ENCODE data around the gene AMY1C. TPM values are rescaled to one million over a fixed set of nuclear protein-coding genes. Genes with fewer than 3 reads are reported as not detected.
"Not testable (repeated sequence)": the region's sequence is repeated elsewhere in the genome, so short reads cannot be mapped to it uniquely, and the experiment has no call there.

AMY1C gene
- total RNA-seq (2021; fragmentation: NEBNext Ultra II Directional; extraction: Animal tissue kit (Norgen Biotek cat#: 25700)): not detected in 2 replicates
- polyA plus RNA-seq (2011; rRNA removed): not detected in 2 replicates
- not detected for polyA plus RNA-seq (2011; cell fraction: cytosol; rRNA removed)
- polyA plus RNA-seq (2011; cell fraction: nucleus; rRNA removed): not detected
- polyA plus RNA-seq (2012, experiment 1 of 2): not detected in 4 replicates
- not detected for polyA plus RNA-seq (2012, experiment 2 of 2)
- polyA plus RNA-seq (2013, experiment 1 of 2): not detected
- not detected for polyA plus RNA-seq (2013, experiment 2 of 2)
- not detected in 2 replicates for polyA minus RNA-seq (2011; rRNA and poly(A)+ RNA removed)
- not detected for polyA minus RNA-seq (2011; cell fraction: cytosol; rRNA and poly(A)+ RNA removed)
- polyA minus RNA-seq (2011; cell fraction: nucleus; rRNA and poly(A)+ RNA removed): not detected
- long read RNA-seq, experiment 1: 0 reads
- long read RNA-seq, experiment 2: 0 reads

GRCh38 chr1:103749598-103749997 is at the start of gene AMY1C:
Gene AMY1C, plus strand, starts transcription at chr1:103749898. Its CDS starts 572 bp downstream, at chr1:103750470.
- H3K14ac ChIP-seq (ENCODE audit: insufficient read length); H3K27me3 ChIP-seq (replicated peaks in 1 of 4; ENCODE audit: control insufficient read depth in 3 of 4, extremely low read depth in 1 of 4, insufficient read depth in 3 of 4, low read length in 3 of 4); CTCF ChIA-PET (ENCODE audit: partially characterized antibody); H3K27ac ChIP-seq (ENCODE audit: low read depth, low read length); H2BK120ac ChIP-seq (replicated peaks; ENCODE audit: low read depth, low read length); H2BK15ac ChIP-seq (ENCODE audit: low read length); H3K4me1 ChIP-seq (replicated peaks in 1 of 4; ENCODE audit: control insufficient read depth in 3 of 4, insufficient read depth in 4 of 4, low read length in 3 of 4); H3K23me2 ChIP-seq (ENCODE audit: low read depth, low read length); H3K4me2 ChIP-seq (ENCODE audit: insufficient read depth in 1 of 2, low read depth in 2 of 2, low read length in 2 of 2); H3K18ac ChIP-seq (ENCODE audit: extremely low read depth, low read length); H3K23ac ChIP-seq (ENCODE audit: insufficient read length); H3K79me2 ChIP-seq (ENCODE audit: control insufficient read depth in 1 of 2, insufficient read depth in 2 of 2, low read length in 2 of 2); H3K56ac ChIP-seq (replicated peaks; ENCODE audit: insufficient read length, low read depth, low read length); FAIRE-seq; DNase-seq (ENCODE audit: low read depth in 1 of 2, low spot score in 2 of 2); H4K5ac ChIP-seq (ENCODE audit: insufficient read length, low read depth, low read length); H2AK5ac ChIP-seq (ENCODE audit: low read depth, low read length); H4K91ac ChIP-seq (replicated peaks; ENCODE audit: insufficient read length, low read length); H2BK20ac ChIP-seq (ENCODE audit: low read length); POLR2A ChIA-PET (ENCODE audit: partially characterized antibody); H3K9me3 ChIP-seq (ENCODE audit: insufficient read depth in 2 of 2, low read depth in 1 of 2, low read length in 1 of 2); H3K9ac ChIP-seq (replicated peaks in 1 of 4; ENCODE audit: extremely low read depth in 1 of 4, low read depth in 3 of 4, low read length in 3 of 4); H3K4me3 ChIP-seq (ENCODE audit: extremely low read depth in 1 of 4, insufficient read depth in 2 of 4, low read depth in 3 of 4, low read length in 4 of 4); H4K20me1 ChIP-seq (replicated peaks in 1 of 2; ENCODE audit: control insufficient read depth in 1 of 2, insufficient read depth in 2 of 2, low read length in 2 of 2); H2BK5ac ChIP-seq (ENCODE audit: low read depth, low read length); H3K79me1 ChIP-seq (ENCODE audit: low read depth, low read length); H3K4ac ChIP-seq (replicated peaks; ENCODE audit: insufficient read length, low read depth, low read length); H2BK12ac ChIP-seq (ENCODE audit: low read depth, low read length); H2AFZ ChIP-seq (ENCODE audit: low read length); H3K36me3 ChIP-seq (ENCODE audit: control insufficient read depth in 2 of 4, insufficient read depth in 4 of 4, low read length in 3 of 4); H4K8ac ChIP-seq (ENCODE audit: extremely low read depth, insufficient read depth, low read length): not testable (repeated sequence)
- no CpG with 5 or more reads among the region's 5 CpGs for WGBS, 2 experiments (ENCODE audit: extremely low coverage in 1 of 2, insufficient coverage in 1 of 2, insufficient read length in 1 of 2, insufficient replicate concordance in 2 of 2, low coverage in 1 of 2, low lambda C conversion rate in 2 of 2, missing lambda C conversion rate in 1 of 2)

GRCh38 chr1:103700669-103701068 is 49.0 kb upstream of the AMY1C start:
- H4K5ac ChIP-seq (ENCODE audit: insufficient read length, low read depth, low read length); H4K20me1 ChIP-seq (replicated peaks in 1 of 2; ENCODE audit: control insufficient read depth in 1 of 2, insufficient read depth in 2 of 2, low read length in 2 of 2); H3K23ac ChIP-seq (ENCODE audit: insufficient read length); H4K8ac ChIP-seq (ENCODE audit: extremely low read depth, insufficient read depth, low read length); H3K27me3 ChIP-seq (replicated peaks in 1 of 4; ENCODE audit: control insufficient read depth in 3 of 4, extremely low read depth in 1 of 4, insufficient read depth in 3 of 4, low read length in 3 of 4); H3K4ac ChIP-seq (replicated peaks; ENCODE audit: insufficient read length, low read depth, low read length); FAIRE-seq; H3K23me2 ChIP-seq (ENCODE audit: low read depth, low read length); H3K27ac ChIP-seq (ENCODE audit: low read depth, low read length); H3K79me2 ChIP-seq (ENCODE audit: control insufficient read depth in 1 of 2, insufficient read depth in 2 of 2, low read length in 2 of 2); H3K14ac ChIP-seq (ENCODE audit: insufficient read length); H3K4me3 ChIP-seq (ENCODE audit: extremely low read depth in 1 of 4, insufficient read depth in 2 of 4, low read depth in 3 of 4, low read length in 4 of 4); H2BK20ac ChIP-seq (ENCODE audit: low read length); H2BK15ac ChIP-seq (ENCODE audit: low read length); H3K79me1 ChIP-seq (ENCODE audit: low read depth, low read length); H3K9me3 ChIP-seq (ENCODE audit: insufficient read depth in 2 of 2, low read depth in 1 of 2, low read length in 1 of 2); H3K18ac ChIP-seq (ENCODE audit: extremely low read depth, low read length); CTCF ChIA-PET (ENCODE audit: partially characterized antibody); H3K36me3 ChIP-seq (ENCODE audit: control insufficient read depth in 2 of 4, insufficient read depth in 4 of 4, low read length in 3 of 4); H3K9ac ChIP-seq (replicated peaks in 1 of 4; ENCODE audit: extremely low read depth in 1 of 4, low read depth in 3 of 4, low read length in 3 of 4); H3K56ac ChIP-seq (replicated peaks; ENCODE audit: insufficient read length, low read depth, low read length); H2BK120ac ChIP-seq (replicated peaks; ENCODE audit: low read depth, low read length); H2BK5ac ChIP-seq (ENCODE audit: low read depth, low read length); H2BK12ac ChIP-seq (ENCODE audit: low read depth, low read length); H3K4me1 ChIP-seq (replicated peaks in 1 of 4; ENCODE audit: control insufficient read depth in 3 of 4, insufficient read depth in 4 of 4, low read length in 3 of 4); H2AFZ ChIP-seq (ENCODE audit: low read length); H4K91ac ChIP-seq (replicated peaks; ENCODE audit: insufficient read length, low read length); H2AK5ac ChIP-seq (ENCODE audit: low read depth, low read length); DNase-seq (ENCODE audit: low read depth in 1 of 2, low spot score in 2 of 2); POLR2A ChIA-PET (ENCODE audit: partially characterized antibody); H3K4me2 ChIP-seq (ENCODE audit: insufficient read depth in 1 of 2, low read depth in 2 of 2, low read length in 2 of 2): not testable (repeated sequence)
- WGBS, 2 experiments (ENCODE audit: extremely low coverage in 1 of 2, insufficient coverage in 1 of 2, insufficient read length in 1 of 2, insufficient replicate concordance in 2 of 2, low coverage in 1 of 2, low lambda C conversion rate in 2 of 2, missing lambda C conversion rate in 1 of 2): no CpG with 5 or more reads among the region's 4 CpGs

Data from H1 (cell line).